Liver (tissue), 9 donors: ENCODE measurements around the gene ARHGEF19. TPM values are rescaled to one million over a fixed set of nuclear protein-coding genes. Genes with fewer than 3 reads are reported as not detected.

Source experiments
- DNase-seq: peaks from one replicate; pipeline ENCODE4 v3.0.0-alpha.2; 2017; ENCODE audit warnings: low spot score
- H3K27ac ChIP-seq, 2 donors: one replicate each; pipeline ENCODE4 v1.7.0; 2013; ENCODE audit warnings: inconsistent platforms in 2 of 2, low read length in 2 of 2, control low read depth in 1 of 2, low read depth in 1 of 2, mild to moderate bottlenecking in 1 of 2
- H3K27me3 ChIP-seq, 4 donors: one replicate each; pipeline versions ENCODE4 v1.6.1 to v1.7.0; 2013; ENCODE audit warnings: low read length in 3 of 4, inconsistent platforms in 1 of 4, mild to moderate bottlenecking in 1 of 4, moderate library complexity in 1 of 4; ENCODE audit not compliant: control insufficient read depth in 4 of 4, insufficient read depth in 4 of 4
- H3K36me3 ChIP-seq, 4 donors: one replicate each; pipeline versions ENCODE4 v1.6.1 to v1.7.0; 2013; ENCODE audit warnings: low read length in 3 of 4, mild to moderate bottlenecking in 3 of 4, low read depth in 1 of 4, moderate library complexity in 1 of 4; ENCODE audit not compliant: control insufficient read depth in 4 of 4, insufficient read depth in 3 of 4
- H3K4me1 ChIP-seq, 4 donors: one replicate each; pipeline versions ENCODE4 v1.6.1 to v1.7.0; 2013; ENCODE audit warnings: low read length in 3 of 4, mild to moderate bottlenecking in 3 of 4, moderate library complexity in 1 of 4; ENCODE audit not compliant: control insufficient read depth in 4 of 4, insufficient read depth in 4 of 4
- H3K4me3 ChIP-seq, 3 donors: one replicate each; pipeline versions ENCODE4 v1.6.1 to v1.7.0; 2013; ENCODE audit warnings: low read length in 3 of 3, control low read depth in 1 of 3, low read depth in 1 of 3, mild to moderate bottlenecking in 1 of 3
- H3K9ac ChIP-seq, 2 donors: one replicate each; pipeline ENCODE4 v1.7.0; 2013; ENCODE audit warnings: low read length in 2 of 2, mild to moderate bottlenecking in 2 of 2, moderate library complexity in 2 of 2, control low read depth in 1 of 2, low read depth in 1 of 2
- H3K9me3 ChIP-seq, 4 donors: one replicate each; pipeline versions ENCODE4 v1.6.1 to v1.7.0; 2013; ENCODE audit warnings: low read length in 3 of 4; ENCODE audit not compliant: control insufficient read depth in 4 of 4
- EGR1 ChIP-seq, 2 donors: IDR thresholded peaks; 2 replicates each; pipeline ENCODE4 v1.6.1; 2016 to 2018; ENCODE audit warnings: antibody characterized with exemption in 2 of 2, low read depth in 2 of 2
- FOXA1 ChIP-seq: IDR thresholded peaks from 2 replicates; pipeline ENCODE4 v1.6.1; 2016; ENCODE audit warnings: antibody characterized with exemption
- FOXA2 ChIP-seq: IDR thresholded peaks from 2 replicates; pipeline ENCODE4 v1.6.1; 2016; ENCODE audit warnings: antibody characterized with exemption
- GABPA ChIP-seq, 2 donors: IDR thresholded peaks in 1 of 2; conservative IDR thresholded peaks in 1 of 2; 2 replicates each; pipeline ENCODE4 v1.6.1; 2016; ENCODE audit warnings: antibody characterized with exemption in 2 of 2, mild to moderate bottlenecking in 1 of 2, moderate library complexity in 1 of 2
- HNF4A ChIP-seq, 2 donors: conservative IDR thresholded peaks; 2 replicates each; pipeline ENCODE4 v1.6.1; 2016; ENCODE audit warnings: antibody characterized with exemption in 2 of 2, mild to moderate bottlenecking in 2 of 2
- HNF4G ChIP-seq: IDR thresholded peaks from 2 replicates; pipeline ENCODE4 v1.6.1; 2016; ENCODE audit warnings: antibody characterized with exemption
- JUND ChIP-seq, 2 donors: IDR thresholded peaks; 2 replicates each; pipeline ENCODE4 v1.6.1; 2016; ENCODE audit warnings: antibody characterized with exemption in 2 of 2
- NR2F2 ChIP-seq: IDR thresholded peaks from 2 replicates; pipeline ENCODE4 v1.6.1; 2016; ENCODE audit warnings: antibody characterized with exemption
- RAD21 ChIP-seq, 2 donors: IDR thresholded peaks; 2 replicates each; pipeline ENCODE4 v1.6.1; 2016; ENCODE audit warnings: antibody characterized with exemption in 2 of 2, mild to moderate bottlenecking in 2 of 2
- RXRA ChIP-seq, 2 donors: IDR thresholded peaks; 2 replicates each; pipeline ENCODE4 v1.6.1; 2017 to 2018; ENCODE audit warnings: antibody characterized with exemption in 2 of 2, mild to moderate bottlenecking in 1 of 2
- SP1 ChIP-seq: IDR thresholded peaks from 2 replicates; pipeline ENCODE4 v1.6.1; 2018; ENCODE audit warnings: antibody characterized with exemption, mild to moderate bottlenecking
- TAF1 ChIP-seq: conservative IDR thresholded peaks from 2 replicates; pipeline ENCODE4 v1.6.1; 2016; ENCODE audit warnings: antibody characterized with exemption, mild to moderate bottlenecking
- YY1 ChIP-seq: IDR thresholded peaks from 2 replicates; pipeline ENCODE4 v1.6.1; 2016; ENCODE audit warnings: antibody characterized with exemption, mild to moderate bottlenecking
- WGBS: extraction: QIAGEN DNeasy Blood & Tissue Kit; methylation state at CpG from one replicate; pipeline ENCODE4 v1.1.7; 2013; 5-methylcytosine and 5-hydroxymethylcytosine counted together
- polyA plus RNA-seq, 2 donors: library from polyadenylated mRNA; stranded (reverse) in 1 of 2; unstranded in 1 of 2; fragments of 200-250 nt in 1 of 2; fragments of >200 nt in 1 of 2; fragmentation: Nextera tagmentation in 1 of 2; extraction: Ambion mirVana in 1 of 2; gene quantifications; one replicate each; pipeline versions ENCODE4 v1.2.1 to v1.2.3, GENCODE V29; 2013 to 2015
- total RNA-seq, 2 donors: library from RNA; depleted of rRNA; stranded (reverse); fragments of >200 nt; gene quantifications; one replicate each; pipeline ENCODE4 v1.2.3, GENCODE V29; 2014
- TF ChIP-seq, protein P1 (sequence below): IDR thresholded peaks from 2 replicates; pipeline ENCODE4 v1.6.1; 2016; ENCODE audit warnings: antibody characterized with exemption
- TF ChIP-seq, protein P2 (sequence below): IDR thresholded peaks from 2 replicates; pipeline ENCODE4 v1.6.1; 2016; ENCODE audit warnings: antibody characterized with exemption
- TF ChIP-seq, protein P3 (sequence below): IDR thresholded peaks from 2 replicates; pipeline ENCODE4 v1.6.1; 2016; ENCODE audit warnings: antibody characterized with exemption, mild to moderate bottlenecking
- TF ChIP-seq, protein P4 (sequence below): fragments of 150-350 bp; IDR thresholded peaks from 2 replicates; pipeline ENCODE4 v1.5.1; 2017; ENCODE audit warnings: improper control_type of control experiment, low read depth, low read length; ENCODE audit not compliant: missing input control
- TF ChIP-seq, protein P5 (sequence below): IDR thresholded peaks from 2 replicates; pipeline ENCODE4 v1.6.1; 2016; ENCODE audit warnings: antibody characterized with exemption
- donor health status: healthy.
- donor health status: healthy.
- donor health status: healthy.
- donor health status: healthy.
- donor health status: healthy.

ARHGEF19 gene
- total and polyA plus RNA-seq, 4 donors = 0.79 to 3.2 (median 2.5) TPM

DNA sequence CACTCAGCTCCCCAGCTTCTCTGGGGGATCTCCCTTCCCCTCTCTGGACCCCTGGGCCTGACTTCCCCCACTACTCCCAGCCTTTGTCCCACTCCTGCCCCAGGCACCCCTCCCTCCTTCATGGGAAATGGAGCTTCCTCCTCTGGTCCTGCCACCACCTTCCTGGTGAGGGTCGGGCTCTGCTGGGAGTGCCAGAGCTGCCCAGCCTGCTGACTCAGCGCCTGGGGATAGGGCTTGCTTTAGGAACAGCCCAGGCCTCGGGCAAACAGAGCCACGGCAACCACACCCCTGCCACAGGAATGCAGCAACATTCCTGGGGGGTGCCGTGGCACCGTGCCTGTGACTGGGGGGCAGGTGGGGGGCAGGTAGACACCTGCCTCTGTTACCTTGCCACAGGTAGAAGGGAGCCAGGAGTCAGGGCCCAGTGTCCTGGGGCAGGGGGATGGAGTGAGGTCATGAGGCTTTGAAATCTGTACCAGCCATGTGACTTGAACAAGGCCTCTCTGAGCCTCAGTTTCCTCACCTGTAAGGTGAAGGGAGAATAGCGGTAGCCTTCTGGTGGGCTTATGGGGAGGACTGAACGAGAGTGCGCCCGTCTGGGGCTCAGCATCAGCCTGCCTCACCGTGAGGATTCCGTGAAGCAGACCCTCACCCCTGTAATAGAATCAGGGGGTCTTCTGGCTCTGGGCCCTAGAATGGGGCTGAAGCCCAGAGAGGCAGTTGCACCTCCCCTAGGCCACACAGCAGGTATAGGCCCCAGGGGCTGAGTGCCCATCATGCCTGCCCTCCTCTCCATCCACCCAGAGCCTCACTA is 38.8 kb downstream of the ARHGEF19 start:
- no peaks in the 10 kb centered on the region for H3K27me3 ChIP-seq
- H3K4me3 ChIP-seq = no peak overlapping the region
- no peak overlapping the region for H3K27ac ChIP-seq
- no peaks in the 10 kb centered on the region for H3K9me3 ChIP-seq
- no peaks in the 10 kb centered on the region for H3K36me3 ChIP-seq
- no peak overlapping the region for H3K9ac ChIP-seq
- WGBS = 63% methylated on average over 12 of the region's 12 CpGs
- no peak for TF ChIP-seq NR2F2
- no peak for TF ChIP-seq RAD21 (IDR thresholded peaks at IDR 0.05)
- TF ChIP-seq HNF4A (conservative IDR thresholded peaks at IDR 0.05) = no peak
- no peak for TF ChIP-seq YY1
- TF ChIP-seq, protein P1, sequence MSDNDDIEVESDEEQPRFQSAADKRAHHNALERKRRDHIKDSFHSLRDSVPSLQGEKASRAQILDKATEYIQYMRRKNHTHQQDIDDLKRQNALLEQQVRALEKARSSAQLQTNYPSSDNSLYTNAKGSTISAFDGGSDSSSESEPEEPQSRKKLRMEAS = no peak
- TF ChIP-seq, protein P2, sequence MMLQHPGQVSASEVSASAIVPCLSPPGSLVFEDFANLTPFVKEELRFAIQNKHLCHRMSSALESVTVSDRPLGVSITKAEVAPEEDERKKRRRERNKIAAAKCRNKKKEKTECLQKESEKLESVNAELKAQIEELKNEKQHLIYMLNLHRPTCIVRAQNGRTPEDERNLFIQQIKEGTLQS = no peak
- TF ChIP-seq, protein P3, sequence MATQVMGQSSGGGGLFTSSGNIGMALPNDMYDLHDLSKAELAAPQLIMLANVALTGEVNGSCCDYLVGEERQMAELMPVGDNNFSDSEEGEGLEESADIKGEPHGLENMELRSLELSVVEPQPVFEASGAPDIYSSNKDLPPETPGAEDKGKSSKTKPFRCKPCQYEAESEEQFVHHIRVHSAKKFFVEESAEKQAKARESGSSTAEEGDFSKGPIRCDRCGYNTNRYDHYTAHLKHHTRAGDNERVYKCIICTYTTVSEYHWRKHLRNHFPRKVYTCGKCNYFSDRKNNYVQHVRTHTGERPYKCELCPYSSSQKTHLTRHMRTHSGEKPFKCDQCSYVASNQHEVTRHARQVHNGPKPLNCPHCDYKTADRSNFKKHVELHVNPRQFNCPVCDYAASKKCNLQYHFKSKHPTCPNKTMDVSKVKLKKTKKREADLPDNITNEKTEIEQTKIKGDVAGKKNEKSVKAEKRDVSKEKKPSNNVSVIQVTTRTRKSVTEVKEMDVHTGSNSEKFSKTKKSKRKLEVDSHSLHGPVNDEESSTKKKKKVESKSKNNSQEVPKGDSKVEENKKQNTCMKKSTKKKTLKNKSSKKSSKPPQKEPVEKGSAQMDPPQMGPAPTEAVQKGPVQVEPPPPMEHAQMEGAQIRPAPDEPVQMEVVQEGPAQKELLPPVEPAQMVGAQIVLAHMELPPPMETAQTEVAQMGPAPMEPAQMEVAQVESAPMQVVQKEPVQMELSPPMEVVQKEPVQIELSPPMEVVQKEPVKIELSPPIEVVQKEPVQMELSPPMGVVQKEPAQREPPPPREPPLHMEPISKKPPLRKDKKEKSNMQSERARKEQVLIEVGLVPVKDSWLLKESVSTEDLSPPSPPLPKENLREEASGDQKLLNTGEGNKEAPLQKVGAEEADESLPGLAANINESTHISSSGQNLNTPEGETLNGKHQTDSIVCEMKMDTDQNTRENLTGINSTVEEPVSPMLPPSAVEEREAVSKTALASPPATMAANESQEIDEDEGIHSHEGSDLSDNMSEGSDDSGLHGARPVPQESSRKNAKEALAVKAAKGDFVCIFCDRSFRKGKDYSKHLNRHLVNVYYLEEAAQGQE = no peak
- TF ChIP-seq, protein P4, sequence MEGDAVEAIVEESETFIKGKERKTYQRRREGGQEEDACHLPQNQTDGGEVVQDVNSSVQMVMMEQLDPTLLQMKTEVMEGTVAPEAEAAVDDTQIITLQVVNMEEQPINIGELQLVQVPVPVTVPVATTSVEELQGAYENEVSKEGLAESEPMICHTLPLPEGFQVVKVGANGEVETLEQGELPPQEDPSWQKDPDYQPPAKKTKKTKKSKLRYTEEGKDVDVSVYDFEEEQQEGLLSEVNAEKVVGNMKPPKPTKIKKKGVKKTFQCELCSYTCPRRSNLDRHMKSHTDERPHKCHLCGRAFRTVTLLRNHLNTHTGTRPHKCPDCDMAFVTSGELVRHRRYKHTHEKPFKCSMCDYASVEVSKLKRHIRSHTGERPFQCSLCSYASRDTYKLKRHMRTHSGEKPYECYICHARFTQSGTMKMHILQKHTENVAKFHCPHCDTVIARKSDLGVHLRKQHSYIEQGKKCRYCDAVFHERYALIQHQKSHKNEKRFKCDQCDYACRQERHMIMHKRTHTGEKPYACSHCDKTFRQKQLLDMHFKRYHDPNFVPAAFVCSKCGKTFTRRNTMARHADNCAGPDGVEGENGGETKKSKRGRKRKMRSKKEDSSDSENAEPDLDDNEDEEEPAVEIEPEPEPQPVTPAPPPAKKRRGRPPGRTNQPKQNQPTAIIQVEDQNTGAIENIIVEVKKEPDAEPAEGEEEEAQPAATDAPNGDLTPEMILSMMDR = no peak
- no peak for TF ChIP-seq GABPA (IDR thresholded peaks at IDR 0.05 in 1 of 2, conservative IDR thresholded peaks at IDR 0.05 in 1 of 2)
- no peak for TF ChIP-seq SP1
- no peak for TF ChIP-seq FOXA2
- TF ChIP-seq, protein P5, sequence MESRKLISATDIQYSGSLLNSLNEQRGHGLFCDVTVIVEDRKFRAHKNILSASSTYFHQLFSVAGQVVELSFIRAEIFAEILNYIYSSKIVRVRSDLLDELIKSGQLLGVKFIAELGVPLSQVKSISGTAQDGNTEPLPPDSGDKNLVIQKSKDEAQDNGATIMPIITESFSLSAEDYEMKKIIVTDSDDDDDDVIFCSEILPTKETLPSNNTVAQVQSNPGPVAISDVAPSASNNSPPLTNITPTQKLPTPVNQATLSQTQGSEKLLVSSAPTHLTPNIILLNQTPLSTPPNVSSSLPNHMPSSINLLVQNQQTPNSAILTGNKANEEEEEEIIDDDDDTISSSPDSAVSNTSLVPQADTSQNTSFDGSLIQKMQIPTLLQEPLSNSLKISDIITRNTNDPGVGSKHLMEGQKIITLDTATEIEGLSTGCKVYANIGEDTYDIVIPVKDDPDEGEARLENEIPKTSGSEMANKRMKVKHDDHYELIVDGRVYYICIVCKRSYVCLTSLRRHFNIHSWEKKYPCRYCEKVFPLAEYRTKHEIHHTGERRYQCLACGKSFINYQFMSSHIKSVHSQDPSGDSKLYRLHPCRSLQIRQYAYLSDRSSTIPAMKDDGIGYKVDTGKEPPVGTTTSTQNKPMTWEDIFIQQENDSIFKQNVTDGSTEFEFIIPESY = no peak
- no peak for TF ChIP-seq EGR1 (IDR thresholded peaks at IDR 0.05; ENCODE audit: low read depth in 2 of 2)
- TF ChIP-seq FOXA1 = no peak
- TF ChIP-seq HNF4G = no peak
- TF ChIP-seq TAF1 = no peak
- TF ChIP-seq JUND (IDR thresholded peaks at IDR 0.05) = no peak
- TF ChIP-seq RXRA (IDR thresholded peaks at IDR 0.05) = no peak
- no peak for DNase-seq
- H3K4me1 ChIP-seq = peaks cover 13 to 51% (median 35%) of the 10 kb centered on the region in 4 donors
